ENCODE measurements around the gene HLX.

DNA sequence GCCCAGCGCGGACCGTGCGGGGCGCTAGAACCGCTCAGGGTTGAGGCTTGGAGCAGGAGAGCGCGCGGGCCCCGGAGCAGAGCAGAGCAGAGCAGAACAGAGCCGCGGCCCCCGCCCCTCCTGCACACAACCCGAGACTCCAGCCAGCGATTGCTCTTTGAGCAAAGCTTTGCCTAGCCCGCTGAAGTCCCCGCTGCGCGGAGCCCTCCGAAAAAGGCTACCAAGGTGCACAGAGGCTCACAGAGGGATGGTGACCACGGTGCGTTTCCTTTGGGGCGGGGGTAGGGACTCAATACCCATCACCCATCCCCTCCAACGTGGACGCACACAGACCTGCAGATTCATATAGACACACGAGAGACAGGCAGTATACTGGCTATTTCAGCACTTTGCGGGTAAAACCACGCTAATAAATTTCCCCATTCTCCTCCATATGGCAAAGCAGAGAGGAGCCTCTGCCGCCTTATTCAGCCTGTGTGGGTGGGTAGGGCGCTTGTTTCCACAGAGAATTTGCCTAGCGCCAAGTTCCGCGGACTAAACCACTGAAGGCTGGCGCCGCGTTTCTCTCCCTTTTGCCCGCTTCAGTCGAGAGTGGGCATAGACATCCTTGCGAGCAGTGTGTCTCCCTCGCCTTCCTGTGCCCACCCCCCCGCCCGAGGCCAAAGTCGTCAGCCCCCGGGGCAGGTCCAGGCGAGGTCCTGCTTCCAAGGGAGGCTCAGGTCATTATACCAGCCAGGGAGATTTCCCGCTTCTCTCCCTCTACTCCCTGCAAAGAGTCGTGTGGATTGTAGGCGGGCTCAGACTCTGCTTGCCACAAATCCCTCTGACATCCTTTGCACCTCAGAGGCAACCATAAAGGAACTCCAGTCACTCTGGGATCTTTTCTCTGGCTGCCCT, 8.5 kb downstream of the HLX start:
- TF ChIP-seq, protein P1, sequence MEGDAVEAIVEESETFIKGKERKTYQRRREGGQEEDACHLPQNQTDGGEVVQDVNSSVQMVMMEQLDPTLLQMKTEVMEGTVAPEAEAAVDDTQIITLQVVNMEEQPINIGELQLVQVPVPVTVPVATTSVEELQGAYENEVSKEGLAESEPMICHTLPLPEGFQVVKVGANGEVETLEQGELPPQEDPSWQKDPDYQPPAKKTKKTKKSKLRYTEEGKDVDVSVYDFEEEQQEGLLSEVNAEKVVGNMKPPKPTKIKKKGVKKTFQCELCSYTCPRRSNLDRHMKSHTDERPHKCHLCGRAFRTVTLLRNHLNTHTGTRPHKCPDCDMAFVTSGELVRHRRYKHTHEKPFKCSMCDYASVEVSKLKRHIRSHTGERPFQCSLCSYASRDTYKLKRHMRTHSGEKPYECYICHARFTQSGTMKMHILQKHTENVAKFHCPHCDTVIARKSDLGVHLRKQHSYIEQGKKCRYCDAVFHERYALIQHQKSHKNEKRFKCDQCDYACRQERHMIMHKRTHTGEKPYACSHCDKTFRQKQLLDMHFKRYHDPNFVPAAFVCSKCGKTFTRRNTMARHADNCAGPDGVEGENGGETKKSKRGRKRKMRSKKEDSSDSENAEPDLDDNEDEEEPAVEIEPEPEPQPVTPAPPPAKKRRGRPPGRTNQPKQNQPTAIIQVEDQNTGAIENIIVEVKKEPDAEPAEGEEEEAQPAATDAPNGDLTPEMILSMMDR (IDR thresholded peaks at IDR 0.05) = no peak
- TF ChIP-seq SIN3A (IDR thresholded peaks at IDR 0.05; ENCODE audit: borderline replicate concordance, insufficient read depth, low read depth, low read length) (no peak), TCF7L2 (IDR thresholded peaks at IDR 0.05; ENCODE audit: low read depth, low read length) (no peak)
- TF ChIP-seq, protein P2, sequence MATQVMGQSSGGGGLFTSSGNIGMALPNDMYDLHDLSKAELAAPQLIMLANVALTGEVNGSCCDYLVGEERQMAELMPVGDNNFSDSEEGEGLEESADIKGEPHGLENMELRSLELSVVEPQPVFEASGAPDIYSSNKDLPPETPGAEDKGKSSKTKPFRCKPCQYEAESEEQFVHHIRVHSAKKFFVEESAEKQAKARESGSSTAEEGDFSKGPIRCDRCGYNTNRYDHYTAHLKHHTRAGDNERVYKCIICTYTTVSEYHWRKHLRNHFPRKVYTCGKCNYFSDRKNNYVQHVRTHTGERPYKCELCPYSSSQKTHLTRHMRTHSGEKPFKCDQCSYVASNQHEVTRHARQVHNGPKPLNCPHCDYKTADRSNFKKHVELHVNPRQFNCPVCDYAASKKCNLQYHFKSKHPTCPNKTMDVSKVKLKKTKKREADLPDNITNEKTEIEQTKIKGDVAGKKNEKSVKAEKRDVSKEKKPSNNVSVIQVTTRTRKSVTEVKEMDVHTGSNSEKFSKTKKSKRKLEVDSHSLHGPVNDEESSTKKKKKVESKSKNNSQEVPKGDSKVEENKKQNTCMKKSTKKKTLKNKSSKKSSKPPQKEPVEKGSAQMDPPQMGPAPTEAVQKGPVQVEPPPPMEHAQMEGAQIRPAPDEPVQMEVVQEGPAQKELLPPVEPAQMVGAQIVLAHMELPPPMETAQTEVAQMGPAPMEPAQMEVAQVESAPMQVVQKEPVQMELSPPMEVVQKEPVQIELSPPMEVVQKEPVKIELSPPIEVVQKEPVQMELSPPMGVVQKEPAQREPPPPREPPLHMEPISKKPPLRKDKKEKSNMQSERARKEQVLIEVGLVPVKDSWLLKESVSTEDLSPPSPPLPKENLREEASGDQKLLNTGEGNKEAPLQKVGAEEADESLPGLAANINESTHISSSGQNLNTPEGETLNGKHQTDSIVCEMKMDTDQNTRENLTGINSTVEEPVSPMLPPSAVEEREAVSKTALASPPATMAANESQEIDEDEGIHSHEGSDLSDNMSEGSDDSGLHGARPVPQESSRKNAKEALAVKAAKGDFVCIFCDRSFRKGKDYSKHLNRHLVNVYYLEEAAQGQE (IDR thresholded peaks at IDR 0.05; ENCODE audit: insufficient read depth in 1 of 2, low read depth in 2 of 2, low read length in 1 of 2) = no peak
